Measurements from ENCODE around the gene ACTN4.

- TF ChIP-seq CTCF (conservative IDR thresholded peaks at IDR 0.05 in 1 of 2, IDR thresholded peaks at IDR 0.05 in 1 of 2; ENCODE audit: extremely low read depth in 1 of 2, insufficient read depth in 1 of 2, low read depth in 1 of 2, low read length in 2 of 2), result no peak
- no peak for TF ChIP-seq EZH2 (IDR thresholded peaks at IDR 0.05; ENCODE audit: borderline replicate concordance, low read length)
Measured at GRCh38 chr19:38744874-38745273, 97.4 kb downstream of the ACTN4 start.

Measured in mammary epithelial cell (primary cell).